Left ventricle myocardium inferior (tissue), 1 donor: ENCODE results near the gene PLCB1. TPM values are rescaled to one million over a fixed set of nuclear protein-coding genes. Genes with fewer than 3 reads are reported as not detected.

Experiments
- DNase-seq: peaks from one replicate; pipeline ENCODE4 v3.0.0-alpha.2; 2020
- H3K27ac ChIP-seq: fragments of 200-600 bp; replicated peaks from 2 replicates; pipeline ENCODE4 v1.8.0; 2021
- H3K27me3 ChIP-seq: fragments of 200-600 bp; 2 replicates; pipeline ENCODE4 v1.8.0; 2021; ENCODE audit warnings: low read depth
- H3K36me3 ChIP-seq: fragments of 200-600 bp; 2 replicates; pipeline ENCODE4 v1.8.0; 2021
- H3K4me1 ChIP-seq: fragments of 200-600 bp; 2 replicates; pipeline ENCODE4 v1.8.0; 2021
- H3K4me3 ChIP-seq: fragments of 200-600 bp; 2 replicates; pipeline ENCODE4 v1.8.0; 2021; ENCODE audit warnings: mild to moderate bottlenecking, moderate library complexity
- H3K9me3 ChIP-seq: fragments of 200-600 bp; replicated peaks from 2 replicates; pipeline ENCODE4 v1.8.0; 2021
- CTCF ChIP-seq: fragments of 200-600 bp; IDR thresholded peaks from 2 replicates; pipeline ENCODE4 v1.8.0; 2021; ENCODE audit warnings: antibody characterized with exemption, mild to moderate bottlenecking, borderline replicate concordance
- intact Hi-C: fragments of 100-400 bp; cut with micrococcal nuclease; formaldehyde crosslinking; loops from one replicate; pipeline ENCODE4 v1.11.0; 2022
- total RNA-seq: library from RNA; stranded (reverse); fragmentation: NEBNext Ultra II Directional; extraction: Animal tissue kit (Norgen Biotek cat#: 25700); gene quantifications from one replicate; pipeline ENCODE4 v1.2.1, GENCODE V29; 2021
- donor health status: DM: no; HTN: yes; CAD: no; lungs with severe emphysema.

Gene PLCB1
- total RNA-seq, 1 donor from 2014 or later: 6.0 TPM

DNA sequence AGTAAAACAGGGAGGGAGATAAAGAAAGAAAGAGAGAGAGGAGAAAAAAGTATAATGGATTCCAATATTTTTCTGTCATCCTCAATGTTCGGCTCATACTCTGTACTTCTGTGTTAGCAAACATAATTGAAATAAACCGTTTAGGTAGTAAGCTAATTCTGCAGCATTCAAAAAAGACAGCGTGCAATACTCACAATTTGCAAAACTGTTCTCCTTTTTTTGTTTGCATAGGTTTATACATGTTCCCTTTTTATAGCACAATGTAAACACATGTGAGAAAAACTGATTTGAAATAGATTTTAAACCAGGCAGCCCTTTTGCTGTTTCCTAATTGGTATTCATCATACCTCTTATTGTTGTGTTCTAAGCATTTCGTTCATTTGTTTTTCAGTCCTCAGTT, 188.9 kb downstream of the PLCB1 start:
- TF ChIP-seq CTCF: no peak
- H3K36me3 ChIP-seq: no peaks in the 10 kb centered on the region
- H3K9me3 ChIP-seq: no peaks in the 10 kb centered on the region
- H3K27ac ChIP-seq: no peak overlapping the region
- H3K4me3 ChIP-seq: no peak overlapping the region
- intact Hi-C loops: no loop called here
- H3K4me1 ChIP-seq: peaks cover 10% of the 10 kb centered on the region
- DNase-seq: no peak
- H3K27me3 ChIP-seq: no peaks in the 10 kb centered on the region

- H3K4me3 ChIP-seq: no peak overlapping the region
These were observed 190.7 kb downstream of the PLCB1 start for GRCh38 chr20:8322662-8323217.

DNA sequence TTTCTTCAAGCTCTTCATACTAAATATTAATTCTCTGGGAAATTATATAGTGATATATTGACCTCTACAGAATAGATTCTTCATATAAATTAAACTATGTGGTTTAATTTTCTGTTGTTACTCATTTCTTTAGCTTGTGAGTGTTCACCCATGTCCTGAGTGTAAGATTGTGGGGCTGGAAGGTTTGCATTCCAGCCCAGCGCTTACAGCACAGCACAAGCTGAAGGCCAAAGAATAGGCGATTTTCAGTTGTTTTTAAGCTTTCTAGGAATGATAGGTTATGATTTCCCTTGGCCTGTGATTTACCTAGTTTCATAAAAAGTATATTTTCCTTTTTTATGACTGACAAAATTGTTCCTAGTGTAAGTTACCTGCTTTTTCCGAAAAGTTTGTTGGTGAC, 194.1 kb downstream of the PLCB1 start:
- TF ChIP-seq CTCF: no peak
- intact Hi-C loops: no loop called here
- no peak for DNase-seq
- H3K4me1 ChIP-seq: peaks cover 10% of the 10 kb centered on the region
- H3K36me3 ChIP-seq: no peaks in the 10 kb centered on the region
- H3K27me3 ChIP-seq: no peaks in the 10 kb centered on the region
- H3K4me3 ChIP-seq: no peak overlapping the region
- no peak overlapping the region for H3K27ac ChIP-seq
- H3K9me3 ChIP-seq: no peaks in the 10 kb centered on the region

More at GRCh38 chr20:8322662-8323217, 190.7 kb downstream of the PLCB1 start:
- Histone ChIP-seq H3K9me3 (no peaks in the 10 kb centered on the region), H3K4me1 (peaks cover 10% of the 10 kb centered on the region), H3K27me3 (no peaks in the 10 kb centered on the region), H3K36me3 (no peaks in the 10 kb centered on the region), H3K27ac (no peak overlapping the region)
- TF ChIP-seq CTCF: no peak
- intact Hi-C loops: no loop called here
- DNase-seq: no peak

DNA sequence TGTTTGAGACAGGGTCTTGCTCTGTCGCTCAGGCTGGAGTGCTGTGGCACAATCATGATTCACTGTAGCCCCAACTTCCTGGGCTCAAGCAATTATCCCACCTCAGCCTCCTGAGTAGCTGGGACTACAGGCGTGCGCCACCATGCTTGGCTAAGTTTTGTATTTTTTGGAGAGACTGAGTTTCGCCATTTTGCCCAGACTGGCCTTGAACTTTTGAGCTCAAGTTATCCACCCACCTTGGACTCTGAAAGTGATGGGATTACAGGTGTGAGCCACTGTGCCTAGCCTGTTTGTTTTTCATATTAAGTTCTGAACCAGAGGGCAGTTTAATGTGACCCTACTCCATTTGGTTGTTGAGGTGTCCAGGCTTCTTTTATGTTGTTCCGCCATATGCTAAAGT, 194.8 kb downstream of the PLCB1 start:
- H3K27me3 ChIP-seq: no peaks in the 10 kb centered on the region
- H3K27ac ChIP-seq: no peak overlapping the region
- H3K36me3 ChIP-seq: no peaks in the 10 kb centered on the region
- intact Hi-C loops: no loop called here
- no peak for TF ChIP-seq CTCF
- no peaks in the 10 kb centered on the region for H3K9me3 ChIP-seq
- DNase-seq: no peak
- H3K4me3 ChIP-seq: no peak overlapping the region
- peaks cover 10% of the 10 kb centered on the region for H3K4me1 ChIP-seq

GRCh38 chr20:8328189-8328588, 196.1 kb downstream of the PLCB1 start:
- H3K9me3 ChIP-seq: no peaks in the 10 kb centered on the region
- TF ChIP-seq CTCF: no peak
- DNase-seq: no peak
- no peaks in the 10 kb centered on the region for H3K36me3 ChIP-seq
- H3K4me1 ChIP-seq: no peaks in the 10 kb centered on the region
- no peak overlapping the region for H3K27ac ChIP-seq
- no peak overlapping the region for H3K4me3 ChIP-seq
- no peaks in the 10 kb centered on the region for H3K27me3 ChIP-seq
- intact Hi-C loops: no loop called here
